ENCODE data around the gene ARHGEF28.

The ARHGEF28 gene

GRCh38 chr5:73654819-73655318, 28.9 kb downstream of the ARHGEF28 start:
- no peak for FAIRE-seq
- TF ChIP-seq CTCF (IDR thresholded peaks at IDR 0.05; ENCODE audit: insufficient read depth, missing control alignments): peak; percentile 13
- no peak for DNase-seq (ENCODE audit: insufficient read length, low spot score)

GRCh38 chr5:73655521-73656160, 29.6 kb downstream of the ARHGEF28 start:
- no peak for TF ChIP-seq CTCF (IDR thresholded peaks at IDR 0.05; ENCODE audit: insufficient read depth, missing control alignments)
- DNase-seq (ENCODE audit: insufficient read length, low spot score) (no peak), FAIRE-seq (no peak)

- FAIRE-seq (no peak), DNase-seq (ENCODE audit: insufficient read length, low spot score) (no peak)
- TF ChIP-seq CTCF (IDR thresholded peaks at IDR 0.05; ENCODE audit: insufficient read depth, missing control alignments): no peak
These were observed 35.8 kb downstream of the ARHGEF28 start for GRCh38 chr5:73661753-73662152.

GRCh38 chr5:73663161-73663859, 37.3 kb downstream of the ARHGEF28 start:
- FAIRE-seq (no peak), DNase-seq (ENCODE audit: insufficient read length, low spot score) (no peak)
- TF ChIP-seq CTCF (IDR thresholded peaks at IDR 0.05; ENCODE audit: insufficient read depth, missing control alignments): no peak

- no peak for TF ChIP-seq CTCF (IDR thresholded peaks at IDR 0.05; ENCODE audit: insufficient read depth, missing control alignments)
- FAIRE-seq (no peak), DNase-seq (ENCODE audit: insufficient read length, low spot score) (no peak)
These were observed 37.9 kb downstream of the ARHGEF28 start for GRCh38 chr5:73663860-73664240.

- no peak for TF ChIP-seq CTCF (IDR thresholded peaks at IDR 0.05; ENCODE audit: insufficient read depth, missing control alignments)
- DNase-seq (ENCODE audit: insufficient read length, low spot score): no peak
- no peak for FAIRE-seq
These were observed 38.8 kb downstream of the ARHGEF28 start for GRCh38 chr5:73664796-73665195.

- DNase-seq (ENCODE audit: insufficient read length, low spot score): no peak
- TF ChIP-seq CTCF (IDR thresholded peaks at IDR 0.05; ENCODE audit: insufficient read depth, missing control alignments): no peak
- FAIRE-seq: no peak
These were observed 40.9 kb downstream of the ARHGEF28 start for GRCh38 chr5:73666891-73667290.

Measured in D721Med (cell line).